GM12865 (cell line): ENCODE data around the gene PDK2.

ENCODE experiments used
- DNase-seq: peaks from one replicate; pipeline ENCODE4 v3.0.0; 2010; ENCODE audit warnings: low read depth
- H3K4me3 ChIP-seq: 2 replicates; pipeline ENCODE4 v1.5.1; 2011; ENCODE audit warnings: mild to moderate bottlenecking, low read depth, low read length, control low read depth
- CTCF ChIP-seq: IDR thresholded peaks from 2 replicates; pipeline ENCODE4 v1.5.1; 2011; ENCODE audit warnings: low read length, control low read depth, low read depth, inconsistent platforms; ENCODE audit not compliant: insufficient read depth; ENCODE audit errors: missing control alignments

Gene PDK2

GRCh38 chr17:50143461-50144176 lies 48.5 kb downstream of the PDK2 start:
- H3K4me3 ChIP-seq: no peak overlapping the region
- TF ChIP-seq CTCF: no peak
- no peak for DNase-seq

GRCh38 chr17:50144355-50144754 lies 49.2 kb downstream of the PDK2 start:
- no peak for TF ChIP-seq CTCF
- H3K4me3 ChIP-seq: no peak overlapping the region
- no peak for DNase-seq

DNA sequence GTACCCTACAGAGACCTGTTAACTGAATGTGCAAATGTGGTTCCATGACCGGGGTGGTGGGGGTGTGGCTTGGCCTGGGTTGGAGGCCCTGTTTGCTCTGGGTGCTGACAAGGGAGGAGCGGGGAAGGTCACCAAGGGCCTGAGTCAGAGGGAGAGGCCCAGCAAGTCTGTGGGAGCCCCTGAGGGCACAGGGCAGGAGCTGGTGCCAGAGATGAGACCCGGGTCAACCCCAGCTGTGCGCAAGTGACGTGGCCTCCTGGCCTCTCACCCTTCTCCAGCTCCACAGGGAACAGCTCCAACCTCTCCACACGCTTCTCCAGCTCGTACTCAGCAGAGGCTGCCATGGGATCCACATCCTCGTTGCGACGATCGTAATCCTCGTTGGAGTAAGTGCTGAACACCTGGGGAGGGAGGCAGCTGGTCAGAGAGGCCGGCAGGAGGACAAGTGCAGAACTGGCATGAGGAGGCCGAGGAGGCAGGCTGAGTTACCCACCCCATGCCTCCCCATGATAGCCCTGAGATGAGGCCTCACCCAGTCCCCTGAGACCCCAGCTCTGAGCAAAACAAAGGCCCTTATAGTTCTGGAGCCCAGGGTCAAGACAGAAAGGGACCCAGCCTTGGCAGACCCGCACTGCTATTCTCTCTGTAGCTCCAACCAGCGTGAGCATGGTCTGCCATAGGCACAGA lies 49.8 kb downstream of the PDK2 start:
- no peak for DNase-seq
- H3K4me3 ChIP-seq: no peak overlapping the region
- no peak for TF ChIP-seq CTCF

GRCh38 chr17:50145532-50146229 lies 50.5 kb downstream of the PDK2 start:
- TF ChIP-seq CTCF: no peak
- peak overlapping the region; percentile 91 for H3K4me3 ChIP-seq
- DNase-seq: no peak

DNA sequence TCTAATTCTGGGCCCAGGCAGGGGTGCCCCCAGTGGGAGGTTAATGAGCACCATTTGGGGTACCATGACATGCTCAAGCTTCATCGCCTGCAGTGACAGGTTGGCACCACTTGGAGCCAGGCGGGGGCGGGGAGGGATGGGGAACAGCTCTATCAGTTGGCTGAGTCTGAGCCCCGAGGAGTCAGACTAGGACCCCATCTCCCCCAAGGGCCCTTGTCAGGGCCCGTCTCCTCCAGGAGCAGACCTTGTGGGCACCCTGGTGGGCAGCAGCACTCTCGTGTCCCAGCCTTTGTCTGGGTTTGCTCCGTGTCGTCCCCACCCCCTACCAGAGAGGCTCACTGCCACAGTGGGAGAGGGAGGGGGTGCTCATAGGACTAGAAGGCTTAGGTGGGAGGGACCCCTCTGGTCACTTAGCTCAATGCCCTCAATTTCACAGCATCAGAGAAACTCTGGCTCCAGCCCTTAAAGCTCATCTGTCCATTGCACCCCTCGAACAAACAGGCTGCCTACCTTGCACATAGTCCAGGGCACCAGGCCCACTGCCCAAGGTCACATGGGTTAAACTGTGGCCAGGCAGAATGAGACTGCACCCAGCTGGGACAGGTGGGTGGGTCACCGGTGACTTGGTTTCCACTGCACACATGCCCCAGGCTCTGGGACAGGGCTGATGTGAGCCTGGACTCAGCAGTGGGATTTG lies 51.2 kb downstream of the PDK2 start:
- peak overlapping the region; percentile 91 for H3K4me3 ChIP-seq
- TF ChIP-seq CTCF: peak; percentile 18
- no peak for DNase-seq

GRCh38 chr17:50146927-50147665 lies 51.9 kb downstream of the PDK2 start:
- no peak for TF ChIP-seq CTCF
- DNase-seq: peak; percentile 56
- H3K4me3 ChIP-seq: peak overlapping the region; percentile 91
